ENCODE measurements around the gene ZNF432.

Gene ZNF432

DNA sequence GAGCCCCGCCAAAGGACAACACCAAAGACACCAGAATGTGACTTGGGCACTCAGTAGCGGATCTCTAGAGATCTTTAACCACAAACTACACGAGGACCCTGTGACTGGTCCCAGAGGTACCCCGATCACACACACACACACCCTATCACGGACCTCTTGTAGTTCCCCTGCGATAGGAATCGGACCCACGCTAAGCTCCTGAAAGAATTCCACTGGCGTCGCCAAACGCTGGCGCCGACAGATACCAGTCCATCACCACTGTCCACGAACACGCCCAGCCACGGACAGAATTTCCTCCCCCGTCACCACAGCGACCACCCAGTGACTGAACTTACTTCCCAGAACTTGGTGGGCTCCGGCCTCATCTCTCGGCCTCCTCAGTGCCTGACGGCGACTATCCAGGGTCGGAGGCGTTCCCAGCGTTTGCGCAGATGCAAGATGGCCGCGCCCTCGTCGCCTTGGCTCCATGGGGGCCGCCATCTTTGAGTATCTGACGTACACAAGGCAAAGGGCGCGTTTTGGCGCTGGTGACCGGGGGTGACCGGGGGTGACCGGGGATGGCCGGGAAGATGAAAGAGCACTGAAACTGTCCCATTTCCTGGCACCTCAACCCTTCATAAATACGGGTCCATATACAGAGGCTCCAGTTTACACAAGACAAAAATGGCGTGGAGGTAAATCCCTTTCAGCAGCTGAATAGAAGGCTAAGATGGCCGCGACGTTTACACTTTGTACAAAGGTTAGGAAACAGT lies 40.7 kb downstream of the ZNF432 start, which contains the start of gene ZNF615:
Gene ZNF615, minus strand, starts transcription at position 406 of the 752 bp plus-strand sequence. CDS start 4,500 bp downstream, outside the sequence.
- DNase-seq: peak; percentile 86

DNA sequence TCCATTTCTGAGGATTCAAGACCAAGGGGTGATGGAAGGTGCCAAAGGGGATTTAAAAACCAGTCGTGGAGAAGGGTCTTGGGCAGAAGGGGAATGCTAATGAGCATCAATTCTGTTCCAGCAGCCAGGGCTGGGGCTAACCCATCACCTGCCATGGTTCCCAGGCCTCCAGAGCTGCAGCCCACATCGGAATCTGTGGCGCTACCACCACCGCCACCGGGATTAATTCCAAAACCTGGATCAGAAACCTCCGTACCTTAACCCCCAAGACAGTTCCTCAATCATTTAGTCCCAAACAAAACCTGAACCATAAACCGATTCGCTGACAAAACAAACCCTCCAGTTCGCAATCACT lies 41.2 kb downstream of the ZNF432 start:
- no peak for DNase-seq

DNA sequence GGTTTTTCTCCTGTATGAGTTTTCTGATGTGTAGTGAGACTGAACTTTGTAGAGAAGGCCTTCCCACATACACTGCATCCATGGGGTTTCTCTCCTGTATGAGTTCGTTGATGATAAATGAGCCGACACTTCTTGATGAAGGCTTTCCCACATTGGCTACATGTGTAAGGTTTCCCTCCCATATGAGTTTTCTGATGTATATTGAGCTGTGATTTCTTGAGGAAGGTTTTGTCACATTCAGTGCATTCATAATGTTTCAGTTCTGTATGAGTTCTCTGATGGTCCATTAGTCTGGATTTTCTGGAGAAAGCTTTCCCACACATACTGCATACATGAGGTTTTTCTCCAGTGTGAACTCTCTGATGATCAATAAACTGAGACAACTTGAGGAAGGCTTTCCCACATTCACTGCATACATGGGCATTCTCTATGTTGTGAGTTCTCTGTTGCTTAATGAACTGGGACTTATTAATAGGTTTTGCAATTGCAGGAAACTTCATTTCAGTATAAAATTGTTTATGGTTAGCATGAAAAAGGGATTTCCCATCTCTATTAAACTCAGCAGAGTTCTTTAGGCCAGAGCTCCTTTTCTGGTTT lies 54.5 kb downstream of the ZNF432 start:
- DNase-seq: no peak

DNA sequence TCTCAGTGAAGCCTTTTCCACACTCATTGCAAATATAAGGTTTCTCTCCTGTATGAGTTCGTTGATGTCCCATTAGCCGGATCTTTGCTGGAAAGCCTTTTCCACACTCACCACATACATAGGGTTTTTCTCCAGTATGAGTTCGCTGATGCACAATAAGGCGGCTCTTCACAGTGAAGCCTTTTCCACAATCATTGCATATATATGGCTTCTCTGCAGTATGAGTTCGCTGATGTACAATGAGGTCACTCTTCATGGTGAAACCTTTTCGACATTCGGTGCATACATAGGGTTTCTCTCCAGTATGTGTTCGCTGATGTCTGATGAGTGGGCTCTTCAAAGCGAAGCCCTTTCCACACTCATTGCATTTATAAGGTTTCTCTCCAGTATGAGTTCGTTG lies 55.2 kb downstream of the ZNF432 start:
- no peak for DNase-seq

DNA sequence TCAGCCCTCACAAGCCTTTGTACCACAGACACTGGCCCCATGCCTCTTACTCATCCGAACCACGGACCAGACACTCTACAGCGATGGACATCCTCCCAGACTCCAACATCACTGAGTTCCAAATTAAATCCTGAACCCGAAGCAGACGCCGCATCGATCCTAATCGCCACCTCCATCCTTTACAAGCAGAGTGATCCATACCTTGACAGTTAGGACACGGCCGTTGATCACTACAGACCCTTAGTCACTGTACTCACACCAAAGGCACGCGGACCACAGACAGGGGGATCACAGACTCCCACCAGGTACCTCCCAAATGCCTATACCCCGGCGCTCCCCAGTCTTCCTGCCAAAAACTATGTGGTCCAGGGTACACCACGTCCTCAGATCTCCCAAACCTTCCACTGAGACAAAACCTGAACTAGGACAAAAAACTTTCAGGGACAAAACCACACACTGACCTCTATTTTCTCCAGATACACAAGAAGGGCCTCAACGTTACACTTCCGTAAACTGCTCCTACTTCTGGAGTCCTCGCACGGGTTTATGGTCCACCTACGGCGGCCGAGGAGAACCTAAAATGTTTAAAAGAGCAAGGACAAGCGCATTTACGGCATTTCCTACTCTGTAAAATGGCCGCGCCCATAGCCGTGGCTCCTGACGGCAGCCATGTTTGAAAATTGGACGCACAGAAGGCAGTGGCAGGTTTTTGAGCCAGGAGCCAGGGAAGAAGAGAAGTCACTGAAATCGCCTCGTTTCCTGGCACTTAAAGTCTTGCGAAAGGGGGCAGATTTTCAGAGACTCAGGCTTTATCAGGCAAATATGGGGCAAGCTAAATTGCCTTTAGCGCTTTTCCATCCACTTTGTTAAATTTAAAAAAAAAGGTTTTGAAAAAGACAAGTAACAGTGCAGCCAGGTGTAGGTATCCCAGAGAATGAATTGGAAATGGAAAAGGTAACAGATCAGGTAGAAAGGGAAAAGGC lies 62.0 kb downstream of the ZNF432 start, which contains the start of gene ZNF350:
Gene ZNF350, minus strand, starts transcription at position 532 of the 983 bp plus-strand sequence. CDS start 12,480 bp downstream, outside the sequence.
- peak; percentile 82 for DNase-seq

- no peak for DNase-seq
Measured at GRCh38 chr19:51983361-51983760, 65.3 kb downstream of the ZNF432 start.
